K562 (cell line): ENCODE measurements around the gene PDCD11. TPM values are rescaled to one million over a fixed set of nuclear protein-coding genes. Genes with fewer than 3 reads are reported as not detected.
A peak's percentile ranks its signal among the peaks of the same experiment; 100 is the strongest.

Experiments
- ADNP ChIP-seq: fragments of 200-800 bp; sonication (Bioruptor generic); IDR thresholded peaks from 2 replicates; pipeline ENCODE4 v1.6.1; 2016; ENCODE audit warnings: missing genetic modification characterization, missing compliant biosample characterization
- ARID3B ChIP-seq: fragments of 250-450 bp; sonication (Bioruptor Pico); IDR thresholded peaks from 2 replicates; pipeline ENCODE4 v1.4.0; 2020; ENCODE audit warnings: borderline replicate concordance
- ETV1 ChIP-seq: fragments of 450-650 bp; conservative IDR thresholded peaks from 2 replicates; pipeline ENCODE4 v1.6.1; 2016; ENCODE audit warnings: missing genetic modification characterization, control low read depth, low read depth, missing compliant biosample characterization
- HLTF ChIP-seq: fragments of 450-650 bp; IDR thresholded peaks from 2 replicates; pipeline ENCODE4 v1.6.1; 2016
- HMGN3 ChIP-seq: IDR thresholded peaks from 2 replicates; pipeline ENCODE4 v1.6.1; 2011; ENCODE audit warnings: borderline replicate concordance, low read depth, mild to moderate bottlenecking, mixed read lengths, low read length; ENCODE audit not compliant: insufficient read length; ENCODE audit errors: extremely low read depth
- HNRNPK ChIP-seq: fragments of 200-400 bp; formaldehyde crosslinking; IDR thresholded peaks from one replicate; pipeline ENCODE4 v1.6.1; 2018; ENCODE audit warnings: mild to moderate bottlenecking, low read depth, low read length; ENCODE audit not compliant: poor library complexity, severe bottlenecking
- HNRNPL ChIP-seq: fragments of 200-400 bp; formaldehyde crosslinking; IDR thresholded peaks from 2 replicates; pipeline ENCODE4 v1.6.1; 2017; ENCODE audit warnings: low read depth, mild to moderate bottlenecking, low read length
- HOMEZ ChIP-seq: fragments of 250-450 bp; sonication (Bioruptor Pico); IDR thresholded peaks from 2 replicates; pipeline ENCODE4 v1.4.0; 2020; ENCODE audit warnings: mild to moderate bottlenecking, moderate library complexity
- ILK ChIP-seq: fragments of 450-650 bp; IDR thresholded peaks from 2 replicates; pipeline ENCODE4 v1.6.1; 2016; ENCODE audit warnings: missing genetic modification characterization, low read depth, mild to moderate bottlenecking, missing compliant biosample characterization, moderate library complexity, borderline replicate concordance
- MEF2A ChIP-seq: IDR thresholded peaks from 2 replicates; pipeline ENCODE4 v1.6.1; 2011; ENCODE audit warnings: low read depth, mild to moderate bottlenecking, low read length, moderate library complexity; ENCODE audit not compliant: control insufficient read depth
- NFIC ChIP-seq: fragments of 450-650 bp; IDR thresholded peaks from 2 replicates; pipeline ENCODE4 v1.6.1; 2017; ENCODE audit warnings: mild to moderate bottlenecking, inconsistent platforms
- POLR2AphosphoS2 ChIP-seq: IDR thresholded peaks from 2 replicates; pipeline ENCODE4 v1.6.1; 2012; ENCODE audit warnings: low read length, improper control_type of control experiment
- PYGO2 ChIP-seq: fragments of 450-650 bp; IDR thresholded peaks from 2 replicates; pipeline ENCODE4 v1.6.1; 2016; ENCODE audit warnings: mild to moderate bottlenecking, missing genetic modification characterization, moderate library complexity, missing compliant biosample characterization
- SRSF3 ChIP-seq: fragments of 200-400 bp; formaldehyde crosslinking; IDR thresholded peaks from 2 replicates; pipeline ENCODE4 v1.6.1; 2016; ENCODE audit warnings: mild to moderate bottlenecking, low read length, moderate library complexity; ENCODE audit not compliant: insufficient read depth
- ZBTB1 ChIP-seq: sonication (generic); formaldehyde crosslinking; IDR thresholded peaks from 2 replicates; pipeline ENCODE4 v1.8.1; 2023; ENCODE audit warnings: missing genetic modification reagents, low read depth, mild to moderate bottlenecking, borderline replicate concordance
- ZBTB12 ChIP-seq: fragments of 250-450 bp; sonication (Bioruptor Pico); IDR thresholded peaks from 2 replicates; pipeline ENCODE4 v1.4.0; 2020
- ZBTB8A ChIP-seq: fragments of 450-650 bp; IDR thresholded peaks from 2 replicates; pipeline ENCODE4 v1.6.1; 2018; ENCODE audit warnings: mild to moderate bottlenecking, moderate library complexity; ENCODE audit not compliant: partially characterized antibody
- ZNF23 ChIP-seq: fragments of 250-450 bp; sonication (Bioruptor Pico); IDR thresholded peaks from 2 replicates; pipeline ENCODE4 v1.4.0; 2020; ENCODE audit warnings: mild to moderate bottlenecking
- ZNF551 ChIP-seq: fragments of 250-450 bp; sonication (Bioruptor Pico); IDR thresholded peaks from 2 replicates; pipeline ENCODE4 v1.5.0; 2021; ENCODE audit warnings: mild to moderate bottlenecking, moderate library complexity
- ZNF740 ChIP-seq, 3 experiments: fragments of 200-800 bp in 1 of 3; sonication (Bioruptor generic) in 1 of 3; sonication (generic) in 1 of 3; formaldehyde crosslinking in 1 of 3; IDR thresholded peaks; 2 replicates each; pipeline versions ENCODE4 v1.6.1 to v1.8.0; 2016 to 2022; ENCODE audit warnings: mild to moderate bottlenecking in 2 of 3, missing compliant biosample characterization in 2 of 3, missing genetic modification characterization in 2 of 3, missing genetic modification reagents in 1 of 3
- polyA plus RNA-seq, 8 experiments: library from polyadenylated mRNA; depleted of rRNA in 4 of 8; stranded (reverse) in 5 of 8; unstranded in 3 of 8; fragments of >200 nt; fragmentation: Nextera tagmentation in 2 of 8; fragmentation: Illumina TruSeq in 1 of 8; extraction: Ambion mirVana in 2 of 8; extraction: Trizol in 1 of 8; gene quantifications; 2 replicates each; pipeline versions ENCODE4 v1.2.1 to v1.2.3, GENCODE V29; 2011 to 2014; ENCODE audit warnings: inconsistent platforms in 1 of 8, missing spikeins in 1 of 8
- total RNA-seq, 7 experiments: library from RNA; depleted of rRNA in 6 of 7; stranded (reverse); fragments of >200 nt in 6 of 7; fragmentation: Illumina TruSeq in 2 of 7; extraction: Trizol in 2 of 7; gene quantifications; 2 replicates each; pipeline versions ENCODE4 v1.2.1 to v1.2.3, GENCODE V29; 2011 to 2021; ENCODE audit warnings: low replicate concordance in 1 of 7
- TF ChIP-seq, protein P1 (sequence below), 2 experiments: fragments of 450-650 bp in 1 of 2; sonication (generic) in 1 of 2; formaldehyde crosslinking; conservative IDR thresholded peaks; 2 replicates each; pipeline versions ENCODE4 v1.4.0 to v1.8.1; 2020 to 2022; ENCODE audit warnings: mild to moderate bottlenecking in 1 of 2, missing genetic modification reagents in 1 of 2

The PDCD11 gene
- total and polyA plus RNA-seq, 9 of the 15 experiments (the other 6 are each of a cell fraction or from before 2014, with no cell fraction given), result 14.8 to 73.8 (median 50.0) TPM

- TF ChIP-seq, protein P1, sequence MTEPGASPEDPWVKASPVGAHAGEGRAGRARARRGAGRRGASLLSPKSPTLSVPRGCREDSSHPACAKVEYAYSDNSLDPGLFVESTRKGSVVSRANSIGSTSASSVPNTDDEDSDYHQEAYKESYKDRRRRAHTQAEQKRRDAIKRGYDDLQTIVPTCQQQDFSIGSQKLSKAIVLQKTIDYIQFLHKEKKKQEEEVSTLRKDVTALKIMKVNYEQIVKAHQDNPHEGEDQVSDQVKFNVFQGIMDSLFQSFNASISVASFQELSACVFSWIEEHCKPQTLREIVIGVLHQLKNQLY (CRISPR knock-in tag; conservative IDR thresholded peaks at IDR 0.05), result no peak
- TF ChIP-seq ZBTB1 (CRISPR knock-in tag) (no peak), HMGN3 (no peak), ZBTB8A (no peak), NFIC (no peak), MEF2A (no peak), HLTF (no peak), ZNF740 (CRISPR knock-in tag; IDR thresholded peaks at IDR 0.05) (no peak), ZNF740 (tag; IDR thresholded peaks at IDR 0.05) (no peak), ADNP (tag) (no peak), ILK (no peak), POLR2AphosphoS2 (no peak), HOMEZ (no peak), ZNF551 (CRISPR knock-in tag) (no peak), ARID3B (CRISPR knock-in tag) (no peak), ZBTB12 (CRISPR knock-in tag) (no peak), HNRNPL (no peak), HNRNPK (no peak), PYGO2 (tag) (no peak), SRSF3 (no peak), ZNF23 (CRISPR knock-in tag) (no peak), ETV1 (tag) (peak; percentile 78)
Observed at GRCh38 chr10:103396067-103396788, at the start of gene PDCD11, which contains the start of gene ATP5MK (continued).
